SU-DHL-6 (cell line): ENCODE results near the gene NRG3.

Experiments used
- EZH2phosphoT487 ChIP-seq: fragments of 200-600 bp; sonication (generic), shearing (Covaris generic); conservative IDR thresholded peaks from 2 replicates; pipeline ENCODE4 v1.6.1; 2018; ENCODE audit warnings: mild to moderate bottlenecking, antibody characterized with exemption, low read length, moderate library complexity, mixed read lengths
- TF ChIP-seq, protein P1 (sequence below): fragments of 200-600 bp; sonication (generic); IDR thresholded peaks from one replicate; pipeline ENCODE4 v1.5.1; 2017; ENCODE audit warnings: antibody characterized with exemption, mild to moderate bottlenecking, low read length, moderate library complexity; ENCODE audit not compliant: insufficient read depth, poor library complexity, severe bottlenecking

DNA sequence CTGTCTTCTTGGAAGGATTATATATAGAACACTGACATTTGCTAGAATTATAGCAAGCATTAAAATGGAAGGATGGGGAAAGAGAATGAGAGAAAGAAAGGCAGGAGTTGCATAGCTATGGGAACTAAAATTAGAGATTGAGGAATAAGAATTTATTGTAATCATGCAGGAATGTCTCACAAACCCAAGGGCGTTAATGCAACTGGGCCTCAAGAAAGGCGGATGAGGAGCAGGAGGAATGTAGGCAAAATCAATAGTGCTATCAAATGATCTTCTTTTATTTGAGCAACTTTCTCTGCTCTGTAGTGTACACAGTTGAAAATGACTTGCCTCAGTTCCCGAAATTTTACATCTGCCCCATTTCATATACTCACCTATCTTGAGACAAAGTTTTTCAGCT, 1132.5 kb downstream of the NRG3 start:
- TF ChIP-seq, protein P1, sequence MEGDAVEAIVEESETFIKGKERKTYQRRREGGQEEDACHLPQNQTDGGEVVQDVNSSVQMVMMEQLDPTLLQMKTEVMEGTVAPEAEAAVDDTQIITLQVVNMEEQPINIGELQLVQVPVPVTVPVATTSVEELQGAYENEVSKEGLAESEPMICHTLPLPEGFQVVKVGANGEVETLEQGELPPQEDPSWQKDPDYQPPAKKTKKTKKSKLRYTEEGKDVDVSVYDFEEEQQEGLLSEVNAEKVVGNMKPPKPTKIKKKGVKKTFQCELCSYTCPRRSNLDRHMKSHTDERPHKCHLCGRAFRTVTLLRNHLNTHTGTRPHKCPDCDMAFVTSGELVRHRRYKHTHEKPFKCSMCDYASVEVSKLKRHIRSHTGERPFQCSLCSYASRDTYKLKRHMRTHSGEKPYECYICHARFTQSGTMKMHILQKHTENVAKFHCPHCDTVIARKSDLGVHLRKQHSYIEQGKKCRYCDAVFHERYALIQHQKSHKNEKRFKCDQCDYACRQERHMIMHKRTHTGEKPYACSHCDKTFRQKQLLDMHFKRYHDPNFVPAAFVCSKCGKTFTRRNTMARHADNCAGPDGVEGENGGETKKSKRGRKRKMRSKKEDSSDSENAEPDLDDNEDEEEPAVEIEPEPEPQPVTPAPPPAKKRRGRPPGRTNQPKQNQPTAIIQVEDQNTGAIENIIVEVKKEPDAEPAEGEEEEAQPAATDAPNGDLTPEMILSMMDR = no peak
- TF ChIP-seq EZH2phosphoT487 = no peak
